GM10847 (cell line): ENCODE measurements around the gene GDE1.

Experiments
- POLR2A ChIP-seq: IDR thresholded peaks from 2 replicates; pipeline ENCODE4 v1.6.1; 2011; ENCODE audit not compliant: insufficient read length; ENCODE audit errors: extremely low read depth

The GDE1 gene

GRCh38 chr16:19479302-19479721 lies 42.6 kb downstream of the GDE1 start:
- TF ChIP-seq POLR2A: no peak

- no peak for TF ChIP-seq POLR2A
Measured at GRCh38 chr16:19478505-19478904, 43.4 kb downstream of the GDE1 start.

- TF ChIP-seq POLR2A: no peak
Measured at GRCh38 chr16:19474617-19475016, 47.3 kb downstream of the GDE1 start.

GRCh38 chr16:19472482-19472881 lies 49.4 kb downstream of the GDE1 start:
- no peak for TF ChIP-seq POLR2A

GRCh38 chr16:19468300-19468699 lies 53.6 kb downstream of the GDE1 start:
- no peak for TF ChIP-seq POLR2A

- no peak for TF ChIP-seq POLR2A
Measured at GRCh38 chr16:19463468-19464315, 58.2 kb downstream of the GDE1 start.

GRCh38 chr16:19460397-19460796 lies 61.5 kb downstream of the GDE1 start:
- TF ChIP-seq POLR2A: no peak

GRCh38 chr16:19458722-19459379 lies 63.0 kb downstream of the GDE1 start:
- TF ChIP-seq POLR2A: no peak
